Measurements from ENCODE around the gene IFNGR2.
"Not testable (repeated sequence)": the region's sequence is repeated elsewhere in the genome, so short reads cannot be mapped to it uniquely, and the experiment has no call there.

IFNGR2 gene

GRCh38 chr21:33406493-33406892 lies 3.3 kb downstream of the IFNGR2 start:
- peaks cover 7% of the 10 kb centered on the region for H3K36me3 ChIP-seq (ENCODE audit: control insufficient read depth, insufficient read depth, low read length)
- DNase-seq (ENCODE audit: extremely low read depth, insufficient read length): no peak
- H3K27me3 ChIP-seq (replicated peaks; ENCODE audit: control insufficient read depth, insufficient read depth, low read length): no peaks in the 10 kb centered on the region
- H3K4me3 ChIP-seq (replicated peaks; ENCODE audit: low read depth, low read length): peak overlapping the region; percentile 90
- TF ChIP-seq CTCF (IDR thresholded peaks at IDR 0.05; ENCODE audit: insufficient read depth, low read length, poor library complexity, severe bottlenecking): no peak

- H3K27me3 ChIP-seq (replicated peaks; ENCODE audit: control insufficient read depth, insufficient read depth, low read length): no peaks in the 10 kb centered on the region
- no peak for DNase-seq (ENCODE audit: extremely low read depth, insufficient read length)
- H3K36me3 ChIP-seq (ENCODE audit: control insufficient read depth, insufficient read depth, low read length): peaks cover 22% of the 10 kb centered on the region
- no peak overlapping the region for H3K4me3 ChIP-seq (replicated peaks; ENCODE audit: low read depth, low read length)
- TF ChIP-seq CTCF (IDR thresholded peaks at IDR 0.05; ENCODE audit: insufficient read depth, low read length, poor library complexity, severe bottlenecking): no peak
Measured at GRCh38 chr21:33411949-33412430, 8.8 kb downstream of the IFNGR2 start.

DNA sequence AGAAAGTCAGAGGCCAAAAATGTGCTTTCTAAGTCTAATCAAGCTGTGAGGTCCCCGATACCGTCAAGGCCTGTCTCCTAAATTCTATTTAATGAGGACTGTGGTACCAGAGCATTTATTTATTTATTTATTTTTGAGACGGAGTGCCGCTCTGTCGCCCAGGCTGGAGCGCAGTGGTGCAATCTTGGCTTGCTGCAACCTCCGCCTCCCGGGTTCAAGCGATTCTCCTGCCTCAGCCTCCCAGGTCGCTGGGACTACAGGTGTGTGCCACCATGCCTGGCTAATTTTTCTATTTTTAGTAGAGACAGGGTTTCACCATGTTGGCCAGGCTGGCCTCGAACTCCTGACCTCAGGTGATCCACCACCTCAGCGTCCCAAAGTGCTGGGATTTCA lies 9.2 kb downstream of the IFNGR2 start:
- not testable (repeated sequence) for DNase-seq (ENCODE audit: extremely low read depth, insufficient read length); H3K27me3 ChIP-seq (replicated peaks; ENCODE audit: control insufficient read depth, insufficient read depth, low read length); H3K4me3 ChIP-seq (replicated peaks; ENCODE audit: low read depth, low read length)
- peaks cover 23% of the 10 kb centered on the region for H3K36me3 ChIP-seq (ENCODE audit: control insufficient read depth, insufficient read depth, low read length)

- Histone ChIP-seq H3K36me3 (ENCODE audit: control insufficient read depth, insufficient read depth, low read length) (peaks cover 24% of the 10 kb centered on the region), H3K27me3 (replicated peaks; ENCODE audit: control insufficient read depth, insufficient read depth, low read length) (no peaks in the 10 kb centered on the region), H3K4me3 (replicated peaks; ENCODE audit: low read depth, low read length) (no peak overlapping the region)
- DNase-seq (ENCODE audit: extremely low read depth, insufficient read length): no peak
- TF ChIP-seq CTCF (IDR thresholded peaks at IDR 0.05; ENCODE audit: insufficient read depth, low read length, poor library complexity, severe bottlenecking): no peak
Measured at GRCh38 chr21:33412832-33413519, 9.8 kb downstream of the IFNGR2 start.

DNA sequence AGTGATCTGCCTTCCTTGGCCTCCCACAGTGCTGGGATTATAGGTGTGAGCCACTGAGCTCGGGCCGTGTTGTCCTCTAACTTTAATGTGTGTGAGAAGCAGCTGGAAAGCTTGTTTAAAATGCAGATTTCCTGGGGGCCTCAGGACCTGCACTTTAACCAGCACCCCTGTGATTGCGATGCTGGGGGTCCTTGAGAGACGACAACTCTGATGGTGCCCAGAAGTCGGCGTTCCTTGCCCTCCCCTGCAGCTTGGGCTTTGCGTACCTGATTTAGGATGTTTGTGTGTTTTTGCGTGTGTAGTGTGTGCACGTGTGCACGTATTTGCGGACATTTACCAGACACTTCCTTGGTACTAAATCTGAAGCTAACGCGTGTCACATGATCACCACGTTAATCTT lies 10.9 kb downstream of the IFNGR2 start:
- no peak for TF ChIP-seq CTCF (IDR thresholded peaks at IDR 0.05; ENCODE audit: insufficient read depth, low read length, poor library complexity, severe bottlenecking)
- H3K36me3 ChIP-seq (ENCODE audit: control insufficient read depth, insufficient read depth, low read length): peaks cover 24% of the 10 kb centered on the region
- no peak for DNase-seq (ENCODE audit: extremely low read depth, insufficient read length)
- H3K4me3 ChIP-seq (replicated peaks; ENCODE audit: low read depth, low read length): no peak overlapping the region
- no peaks in the 10 kb centered on the region for H3K27me3 ChIP-seq (replicated peaks; ENCODE audit: control insufficient read depth, insufficient read depth, low read length)

GRCh38 chr21:33414926-33415325 lies 11.7 kb downstream of the IFNGR2 start:
- Histone ChIP-seq H3K4me3 (replicated peaks; ENCODE audit: low read depth, low read length) (no peak overlapping the region), H3K36me3 (ENCODE audit: control insufficient read depth, insufficient read depth, low read length) (peaks cover 27% of the 10 kb centered on the region), H3K27me3 (replicated peaks; ENCODE audit: control insufficient read depth, insufficient read depth, low read length) (no peaks in the 10 kb centered on the region)
- no peak for TF ChIP-seq CTCF (IDR thresholded peaks at IDR 0.05; ENCODE audit: insufficient read depth, low read length, poor library complexity, severe bottlenecking)
- no peak for DNase-seq (ENCODE audit: extremely low read depth, insufficient read length)

Measured in GM06990 (cell line).